SK-N-SH (cell line): ENCODE data around the gene TES.

Experiments used
- CTCF ChIP-seq: fragments of 200-600 bp; sonication (generic); IDR thresholded peaks from 2 replicates; pipeline ENCODE4 v1.6.1; 2017; ENCODE audit warnings: antibody characterized with exemption, mild to moderate bottlenecking, moderate library complexity
- EP300 ChIP-seq, 2 experiments: IDR thresholded peaks; 2 replicates each; pipeline versions ENCODE4 v1.4.0 to v1.6.1; 2012; ENCODE audit warnings: borderline replicate concordance in 1 of 2, low read depth in 1 of 2, low read length in 1 of 2
- JUND ChIP-seq: IDR thresholded peaks from 2 replicates; pipeline ENCODE4 v1.4.0; 2012
- NRF1 ChIP-seq: IDR thresholded peaks from 2 replicates; pipeline ENCODE4 v1.6.1; 2012; ENCODE audit warnings: low read depth, mild to moderate bottlenecking, low read length
- POLR2AphosphoS5 ChIP-seq: IDR thresholded peaks from 2 replicates; pipeline ENCODE4 v1.6.1; 2012; ENCODE audit warnings: low read depth, low read length
- RCOR1 ChIP-seq: fragments of 150-350 bp; IDR thresholded peaks from 2 replicates; pipeline ENCODE4 v1.6.1; 2017; ENCODE audit warnings: antibody characterized with exemption, low read length
- SIN3A ChIP-seq: IDR thresholded peaks from 2 replicates; pipeline ENCODE4 v1.6.1; 2012; ENCODE audit warnings: low read depth, mild to moderate bottlenecking, low read length, moderate library complexity, borderline replicate concordance
- TAF1 ChIP-seq: IDR thresholded peaks from 2 replicates; pipeline ENCODE4 v1.6.1; 2012; ENCODE audit warnings: low read depth, mild to moderate bottlenecking, low read length, moderate library complexity, borderline replicate concordance
- YY1 ChIP-seq: IDR thresholded peaks from 2 replicates; pipeline ENCODE4 v1.4.0; 2012; ENCODE audit warnings: low read depth, mild to moderate bottlenecking
- TF ChIP-seq, protein P1 (sequence below): IDR thresholded peaks from 2 replicates; pipeline ENCODE4 v1.4.0; 2012; ENCODE audit warnings: low read depth
- TF ChIP-seq, protein P2 (sequence below): IDR thresholded peaks from 2 replicates; pipeline ENCODE4 v1.4.0; 2012; ENCODE audit warnings: low read depth, borderline replicate concordance

GRCh38 chr7:116298576-116298975, 88.2 kb downstream of the TES start:
- TF ChIP-seq CTCF (no peak), EP300 (IDR thresholded peaks at IDR 0.05; ENCODE audit: borderline replicate concordance in 1 of 2, low read depth in 1 of 2, low read length in 1 of 2) (no peak), POLR2AphosphoS5 (no peak), NRF1 (no peak), YY1 (no peak), RCOR1 (no peak), SIN3A (no peak), JUND (no peak), TAF1 (no peak)
- TF ChIP-seq, protein P1, sequence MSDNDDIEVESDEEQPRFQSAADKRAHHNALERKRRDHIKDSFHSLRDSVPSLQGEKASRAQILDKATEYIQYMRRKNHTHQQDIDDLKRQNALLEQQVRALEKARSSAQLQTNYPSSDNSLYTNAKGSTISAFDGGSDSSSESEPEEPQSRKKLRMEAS = no peak
- TF ChIP-seq, protein P2, sequence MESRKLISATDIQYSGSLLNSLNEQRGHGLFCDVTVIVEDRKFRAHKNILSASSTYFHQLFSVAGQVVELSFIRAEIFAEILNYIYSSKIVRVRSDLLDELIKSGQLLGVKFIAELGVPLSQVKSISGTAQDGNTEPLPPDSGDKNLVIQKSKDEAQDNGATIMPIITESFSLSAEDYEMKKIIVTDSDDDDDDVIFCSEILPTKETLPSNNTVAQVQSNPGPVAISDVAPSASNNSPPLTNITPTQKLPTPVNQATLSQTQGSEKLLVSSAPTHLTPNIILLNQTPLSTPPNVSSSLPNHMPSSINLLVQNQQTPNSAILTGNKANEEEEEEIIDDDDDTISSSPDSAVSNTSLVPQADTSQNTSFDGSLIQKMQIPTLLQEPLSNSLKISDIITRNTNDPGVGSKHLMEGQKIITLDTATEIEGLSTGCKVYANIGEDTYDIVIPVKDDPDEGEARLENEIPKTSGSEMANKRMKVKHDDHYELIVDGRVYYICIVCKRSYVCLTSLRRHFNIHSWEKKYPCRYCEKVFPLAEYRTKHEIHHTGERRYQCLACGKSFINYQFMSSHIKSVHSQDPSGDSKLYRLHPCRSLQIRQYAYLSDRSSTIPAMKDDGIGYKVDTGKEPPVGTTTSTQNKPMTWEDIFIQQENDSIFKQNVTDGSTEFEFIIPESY = no peak
